GM23248 (cell line): ENCODE results near the gene ETF1. TPM values are rescaled to one million over a fixed set of nuclear protein-coding genes. Genes with fewer than 3 reads are reported as not detected.

Experiments
- DNase-seq: peaks from one replicate; pipeline ENCODE4 v3.0.0-alpha.2; 2015
- H2AFZ ChIP-seq: fragments of 200-600 bp; sonication (generic); 2 replicates; pipeline ENCODE4 v1.6.1; 2016; ENCODE audit warnings: antibody characterized with exemption
- H3F3A ChIP-seq: fragments of 200-600 bp; sonication (generic); 2 replicates; pipeline ENCODE4 v1.6.1; 2016; ENCODE audit warnings: mild to moderate bottlenecking, antibody characterized with exemption, mixed run types; ENCODE audit not compliant: insufficient read depth
- H3K27ac ChIP-seq: fragments of 200-600 bp; sonication (generic); 2 replicates; pipeline ENCODE4 v1.5.1; 2016; ENCODE audit warnings: mild to moderate bottlenecking
- H3K27me3 ChIP-seq: fragments of 200-600 bp; sonication (generic); replicated peaks from 2 replicates; pipeline ENCODE4 v1.6.1; 2016; ENCODE audit warnings: mild to moderate bottlenecking; ENCODE audit not compliant: insufficient read depth
- H3K36me3 ChIP-seq: fragments of 200-600 bp; sonication (generic); 2 replicates; pipeline ENCODE4 v1.6.1; 2016; ENCODE audit warnings: low read depth, mild to moderate bottlenecking
- H3K4me1 ChIP-seq: fragments of 200-600 bp; sonication (generic); 2 replicates; pipeline ENCODE4 v1.6.1; 2016; ENCODE audit warnings: mild to moderate bottlenecking; ENCODE audit not compliant: insufficient read depth
- H3K4me2 ChIP-seq: fragments of 200-600 bp; sonication (generic); one replicate; pipeline ENCODE4 v1.6.1; 2016; ENCODE audit warnings: mild to moderate bottlenecking; ENCODE audit not compliant: unreplicated experiment
- H3K4me3 ChIP-seq: fragments of 200-600 bp; sonication (generic); 2 replicates; pipeline ENCODE4 v1.5.1; 2016; ENCODE audit warnings: mild to moderate bottlenecking
- H3K79me2 ChIP-seq: fragments of 200-600 bp; sonication (generic); 2 replicates; pipeline ENCODE4 v1.6.1; 2016; ENCODE audit warnings: mild to moderate bottlenecking; ENCODE audit not compliant: insufficient read depth
- H3K9ac ChIP-seq: fragments of 200-600 bp; sonication (generic); 2 replicates; pipeline ENCODE4 v1.6.1; 2016; ENCODE audit warnings: mild to moderate bottlenecking
- H3K9me2 ChIP-seq: fragments of 200-600 bp; sonication (generic); 2 replicates; pipeline ENCODE4 v1.6.1; 2016; ENCODE audit warnings: mixed run types, mild to moderate bottlenecking, moderate library complexity; ENCODE audit not compliant: insufficient read depth
- H3K9me3 ChIP-seq: fragments of 200-600 bp; sonication (generic); one replicate; pipeline ENCODE4 v1.6.1; 2017; ENCODE audit warnings: low read depth
- H4K20me1 ChIP-seq: fragments of 200-600 bp; sonication (generic); 2 replicates; pipeline ENCODE4 v1.6.0; 2016; ENCODE audit not compliant: insufficient read depth
- EZH2 ChIP-seq: fragments of 200-600 bp; sonication (generic); IDR thresholded peaks from 2 replicates; pipeline ENCODE4 v1.6.1; 2018; ENCODE audit warnings: antibody characterized with exemption, mild to moderate bottlenecking; ENCODE audit not compliant: insufficient read depth, poor library complexity, severe bottlenecking
- EZH2phosphoT487 ChIP-seq: fragments of 200-600 bp; sonication (generic); IDR thresholded peaks from 2 replicates; pipeline ENCODE4 v1.6.1; 2018; ENCODE audit warnings: antibody characterized with exemption, moderate library complexity, mild to moderate bottlenecking, low read depth; ENCODE audit not compliant: insufficient read depth
- WGBS, 2 experiments: methylation state at CpG; one replicate each; pipeline ENCODE4 v1.1.6; 2015 to 2017; ENCODE audit warnings: low lambda C conversion rate in 2 of 2, low coverage in 1 of 2; ENCODE audit errors: missing lambda C conversion rate in 2 of 2; 5-methylcytosine and 5-hydroxymethylcytosine counted together
- in situ Hi-C: fragments of 300-500 bp; cut with MboI; formaldehyde crosslinking; loops from 2 replicates; pipeline ENCODE4 v1.15.0; 2020
- polyA plus RNA-seq: library from polyadenylated mRNA; unstranded; fragments of >200 nt; fragmentation: Nextera tagmentation; extraction: Ambion mirVana; gene quantifications from 2 replicates; pipeline ENCODE4 v1.2.1, GENCODE V29; 2016
- small RNA-seq: library from RNA; depleted of rRNA; stranded (forward); fragments of <200 nt; gene quantifications from one replicate; pipeline ENCODE3, GENCODE V24; 2014; ENCODE audit warnings: low read depth, low replicate concordance
- total RNA-seq: library from RNA; depleted of rRNA; stranded (reverse); fragments of >200 nt; shearing (Covaris generic); gene quantifications from 2 replicates; pipeline ENCODE4 v1.2.3, GENCODE V29; 2014; rRNA removed

ETF1 gene
- total and polyA plus RNA-seq, 2 experiments from 2014 or later, result 74.1 to 124 TPM

DNA sequence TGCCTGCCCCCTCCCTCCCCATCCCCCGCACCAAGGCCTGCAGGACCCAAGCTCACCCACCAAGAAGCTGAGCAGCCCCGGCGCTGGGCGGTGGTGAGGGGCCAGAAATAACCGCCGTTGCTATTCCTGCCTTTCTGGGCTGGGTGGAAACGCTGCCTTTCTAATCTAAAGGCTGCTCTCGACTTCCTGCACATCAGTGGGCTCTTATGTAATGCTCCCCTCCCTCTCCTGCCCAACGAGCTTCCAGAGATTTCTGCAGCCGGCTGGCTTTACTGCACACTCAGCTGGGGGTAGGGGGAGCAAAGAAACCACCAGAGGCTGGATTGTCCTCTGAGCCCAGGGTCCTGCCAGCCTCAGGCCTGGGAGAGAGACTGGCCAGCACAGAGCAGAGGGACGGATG lies 84.7 kb downstream of the ETF1 start:
- DNase-seq, result no peak

DNA sequence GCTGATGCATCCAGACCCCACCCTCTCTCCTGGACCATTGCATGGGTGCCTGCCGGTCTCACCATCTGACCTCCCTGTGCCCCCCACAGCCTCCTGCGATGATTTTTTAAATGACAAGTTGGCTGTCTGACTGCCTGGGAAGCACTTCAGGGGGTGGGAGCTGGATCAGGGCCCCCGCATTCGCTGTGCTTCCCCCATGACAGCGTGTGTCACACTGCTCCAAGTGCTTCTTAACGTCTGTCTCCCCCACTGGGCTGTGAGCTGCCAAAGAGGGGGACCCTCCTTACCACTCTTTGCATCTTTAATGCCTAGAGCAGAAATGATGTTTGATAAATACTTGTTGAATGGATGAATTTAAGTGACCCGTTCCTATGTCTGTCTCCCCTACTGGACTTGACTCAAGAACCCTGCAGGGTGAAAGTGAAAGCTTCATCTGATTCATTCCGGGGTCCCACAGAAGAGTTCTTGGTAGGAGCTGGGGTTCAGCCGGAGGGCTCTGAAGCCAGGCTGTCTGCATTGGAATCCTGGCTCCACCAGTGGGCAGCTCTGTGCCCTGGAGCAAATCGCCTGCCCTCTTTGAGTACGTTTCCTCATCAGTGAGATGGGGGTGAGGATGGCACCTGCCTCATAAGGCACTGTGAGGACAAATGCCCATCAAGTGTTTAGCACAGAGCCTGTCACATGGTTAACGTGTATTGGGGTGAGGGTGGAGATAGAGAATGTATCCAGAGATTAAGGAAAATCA lies 85.3 kb downstream of the ETF1 start:
- no peaks in the 10 kb centered on the region for H3K79me2 ChIP-seq
- peaks cover 8% of the 10 kb centered on the region for H3K4me1 ChIP-seq
- H2AFZ ChIP-seq, result no peak overlapping the region
- no peak overlapping the region for H3K9ac ChIP-seq
- H3K27ac ChIP-seq, result no peak overlapping the region
- no peaks in the 10 kb centered on the region for H3K36me3 ChIP-seq
- no peak for TF ChIP-seq EZH2phosphoT487
- TF ChIP-seq EZH2, result no peak
- H3K4me3 ChIP-seq, result no peak overlapping the region
- no peaks in the 10 kb centered on the region for H4K20me1 ChIP-seq
- H3F3A ChIP-seq, result no peaks in the 10 kb centered on the region
- in situ Hi-C loops, result no loop called here
- no peaks in the 10 kb centered on the region for H3K9me2 ChIP-seq
- no peak for DNase-seq
- H3K4me2 ChIP-seq, result no peak overlapping the region
- H3K27me3 ChIP-seq, result no peaks in the 10 kb centered on the region
- 63 to 68% methylated on average over 12 of the region's 12 CpGs for WGBS, 2 experiments
- no peaks in the 10 kb centered on the region for H3K9me3 ChIP-seq

More for the DNA sequence above, 84.7 kb downstream of the ETF1 start:
- no peak overlapping the region for H3K4me3 ChIP-seq
- H3K27ac ChIP-seq, result no peak overlapping the region
- no peaks in the 10 kb centered on the region for H3K79me2 ChIP-seq
- no peaks in the 10 kb centered on the region for H3F3A ChIP-seq
- no peaks in the 10 kb centered on the region for H3K27me3 ChIP-seq
- no peak overlapping the region for H3K9ac ChIP-seq
- no peaks in the 10 kb centered on the region for H3K9me2 ChIP-seq
- TF ChIP-seq EZH2 (no peak), EZH2phosphoT487 (no peak)
- no peak overlapping the region for H3K4me2 ChIP-seq
- H4K20me1 ChIP-seq, result no peaks in the 10 kb centered on the region
- whole genome bisulfite sequencing, 2 experiments, result 28 to 36% methylated on average over 10 to 11 of the region's 11 CpGs
- H2AFZ ChIP-seq, result no peak overlapping the region
- in situ Hi-C loops, result no loop called here
- H3K36me3 ChIP-seq, result no peaks in the 10 kb centered on the region
- no peaks in the 10 kb centered on the region for H3K9me3 ChIP-seq
- H3K4me1 ChIP-seq, result peaks cover 12% of the 10 kb centered on the region

Small RNA genes within 50 kb of the gene (small RNA-seq; reads per million reads assigned to genes)
- gene RF00154 (38.4 reads per million, percentile 92 among the genes with 10 or more reads in this experiment), gene SNORD63 (138 reads per million, percentile 95 among the genes with 10 or more reads in this experiment)

Other genes with a start within 250 kb of the ETF1 start
- gene CDC25C, start 211.4 kb downstream of the ETF1 start, total RNA-seq, result 4.5 and 5.9 TPM in 2 replicates
- 2.9 and 4.4 TPM in 2 replicates for gene CDC25C, start 211.4 kb downstream of the ETF1 start, polyA plus RNA-seq
- 26.8 and 34.8 TPM in 2 replicates for gene FAM53C, start 205.0 kb downstream of the ETF1 start, total RNA-seq
- gene FAM53C, start 205.0 kb downstream of the ETF1 start, polyA plus RNA-seq, result 25.5 and 26.7 TPM in 2 replicates
- gene KDM3B, start 190.6 kb downstream of the ETF1 start, total RNA-seq, result 26.8 and 28.3 TPM in 2 replicates
- gene KDM3B, start 190.6 kb downstream of the ETF1 start, polyA plus RNA-seq, result 9.8 and 12.6 TPM in 2 replicates
- 4.4 and 5.0 TPM in 2 replicates for gene REEP2, start 104.2 kb downstream of the ETF1 start, total RNA-seq
- gene REEP2, start 104.2 kb downstream of the ETF1 start, polyA plus RNA-seq, result 8.6 and 9.4 TPM in 2 replicates
- gene EGR1, start 77.8 kb downstream of the ETF1 start, total RNA-seq, result 14.3 and 19.0 TPM in 2 replicates
- gene EGR1, start 77.8 kb downstream of the ETF1 start, polyA plus RNA-seq, result 161 and 170 TPM in 2 replicates
- 380 and 564 TPM in 2 replicates for gene HSPA9, start 32.2 kb upstream of the ETF1 start, total RNA-seq
- gene HSPA9, start 32.2 kb upstream of the ETF1 start, polyA plus RNA-seq, result 225 and 233 TPM in 2 replicates
- 393 TPM in 2 replicates for gene CTNNA1, start 210.2 kb upstream of the ETF1 start, total RNA-seq
- gene CTNNA1, start 210.2 kb upstream of the ETF1 start, polyA plus RNA-seq, result 194 and 195 TPM in 2 replicates